ENCODE measurements around the gene ARHGAP15. TPM values are rescaled to one million over a fixed set of nuclear protein-coding genes. Genes with fewer than 3 reads are reported as not detected.

Gene ARHGAP15
- total RNA-seq, 1 donor from 2014 or later = 0.51 TPM

DNA sequence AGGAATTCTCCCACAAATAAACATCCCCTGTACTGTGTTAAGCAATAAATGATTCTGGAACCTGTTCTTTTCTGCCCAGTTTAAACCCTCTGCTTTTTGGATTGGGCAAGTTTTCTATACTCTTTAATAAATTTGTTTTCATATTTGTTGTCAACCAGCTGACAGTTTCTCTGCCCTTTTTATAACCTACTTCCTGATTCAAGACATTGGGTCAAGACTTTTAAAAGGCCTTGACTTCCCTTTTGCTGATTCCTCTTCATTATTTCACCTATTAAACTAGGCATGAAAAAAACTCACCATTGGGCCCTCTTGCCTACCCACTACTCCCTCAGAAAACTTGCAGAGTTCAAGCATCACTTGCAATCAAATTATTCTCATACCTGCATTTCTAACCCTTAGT lies 459.5 kb downstream of the ARHGAP15 start:
- Mint-ChIP-seq H3K27ac (no peak overlapping the region), H3K9me3 (peaks cover 24% of the 10 kb centered on the region), H3K36me3 (peaks cover 6% of the 10 kb centered on the region), H3K4me1 (no peaks in the 10 kb centered on the region), H3K4me3 (no peak overlapping the region), H3K27me3 (ENCODE audit: low read depth) (no peaks in the 10 kb centered on the region)
- no peak for TF ChIP-seq CTCF (IDR thresholded peaks at IDR 0.05; ENCODE audit: unreplicated experiment)
- DNase-seq (ENCODE audit: low spot score in 2 of 2, unreplicated experiment in 2 of 2) = no peak

- Mint-ChIP-seq H3K27me3 (ENCODE audit: low read depth) (no peaks in the 10 kb centered on the region), H3K4me3 (no peak overlapping the region), H3K36me3 (no peaks in the 10 kb centered on the region), H3K27ac (no peak overlapping the region), H3K4me1 (peaks cover 6% of the 10 kb centered on the region), H3K9me3 (peaks cover 10% of the 10 kb centered on the region)
- no peak for DNase-seq (ENCODE audit: low spot score in 2 of 2, unreplicated experiment in 2 of 2)
- TF ChIP-seq CTCF (IDR thresholded peaks at IDR 0.05; ENCODE audit: unreplicated experiment) = no peak
Measured at GRCh38 chr2:143594161-143594560, 464.9 kb downstream of the ARHGAP15 start.

GRCh38 chr2:143594745-143595144 lies 465.5 kb downstream of the ARHGAP15 start:
- Mint-ChIP-seq H3K9me3 (peaks cover 10% of the 10 kb centered on the region), H3K36me3 (no peaks in the 10 kb centered on the region), H3K27me3 (ENCODE audit: low read depth) (no peaks in the 10 kb centered on the region), H3K27ac (no peak overlapping the region), H3K4me3 (no peak overlapping the region), H3K4me1 (peaks cover 7% of the 10 kb centered on the region)
- DNase-seq (ENCODE audit: low spot score in 2 of 2, unreplicated experiment in 2 of 2) = no peak
- no peak for TF ChIP-seq CTCF (IDR thresholded peaks at IDR 0.05; ENCODE audit: unreplicated experiment)

GRCh38 chr2:143600116-143600515 lies 470.9 kb downstream of the ARHGAP15 start:
- peaks cover 49% of the 10 kb centered on the region for H3K4me1 Mint-ChIP-seq
- H3K27me3 Mint-ChIP-seq (ENCODE audit: low read depth) = no peaks in the 10 kb centered on the region
- no peak for TF ChIP-seq CTCF (IDR thresholded peaks at IDR 0.05; ENCODE audit: unreplicated experiment)
- H3K4me3 Mint-ChIP-seq = no peak overlapping the region
- DNase-seq (ENCODE audit: low spot score in 2 of 2, unreplicated experiment in 2 of 2) = no peak
- H3K36me3 Mint-ChIP-seq = no peaks in the 10 kb centered on the region
- H3K9me3 Mint-ChIP-seq = peaks cover 5% of the 10 kb centered on the region
- no peak overlapping the region for H3K27ac Mint-ChIP-seq

DNA sequence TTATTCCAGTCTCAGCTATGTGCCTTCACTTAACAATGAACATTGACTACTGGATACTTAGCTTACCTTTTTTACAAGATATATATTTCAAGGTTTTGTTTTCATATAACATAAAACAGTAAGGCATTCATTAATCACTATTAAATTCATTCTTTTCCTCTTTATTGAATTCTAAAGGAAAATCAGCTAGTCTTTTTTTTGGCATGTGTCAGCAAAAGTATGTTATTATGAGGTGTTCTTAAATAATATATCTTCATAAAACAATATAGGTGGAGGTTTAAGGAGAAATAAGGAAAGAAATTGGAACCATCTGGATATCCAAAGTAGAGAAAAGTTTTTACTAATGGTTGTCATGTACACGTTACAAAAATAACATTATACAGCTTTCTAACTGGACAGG lies 472.6 kb downstream of the ARHGAP15 start:
- Mint-ChIP-seq H3K4me3 (no peak overlapping the region), H3K27ac (peak overlapping the region; percentile 87), H3K4me1 (peaks cover 56% of the 10 kb centered on the region), H3K36me3 (no peaks in the 10 kb centered on the region), H3K9me3 (no peaks in the 10 kb centered on the region), H3K27me3 (ENCODE audit: low read depth) (no peaks in the 10 kb centered on the region)
- TF ChIP-seq CTCF (IDR thresholded peaks at IDR 0.05; ENCODE audit: unreplicated experiment) = no peak
- no peak for DNase-seq (ENCODE audit: low spot score in 2 of 2, unreplicated experiment in 2 of 2)

DNA sequence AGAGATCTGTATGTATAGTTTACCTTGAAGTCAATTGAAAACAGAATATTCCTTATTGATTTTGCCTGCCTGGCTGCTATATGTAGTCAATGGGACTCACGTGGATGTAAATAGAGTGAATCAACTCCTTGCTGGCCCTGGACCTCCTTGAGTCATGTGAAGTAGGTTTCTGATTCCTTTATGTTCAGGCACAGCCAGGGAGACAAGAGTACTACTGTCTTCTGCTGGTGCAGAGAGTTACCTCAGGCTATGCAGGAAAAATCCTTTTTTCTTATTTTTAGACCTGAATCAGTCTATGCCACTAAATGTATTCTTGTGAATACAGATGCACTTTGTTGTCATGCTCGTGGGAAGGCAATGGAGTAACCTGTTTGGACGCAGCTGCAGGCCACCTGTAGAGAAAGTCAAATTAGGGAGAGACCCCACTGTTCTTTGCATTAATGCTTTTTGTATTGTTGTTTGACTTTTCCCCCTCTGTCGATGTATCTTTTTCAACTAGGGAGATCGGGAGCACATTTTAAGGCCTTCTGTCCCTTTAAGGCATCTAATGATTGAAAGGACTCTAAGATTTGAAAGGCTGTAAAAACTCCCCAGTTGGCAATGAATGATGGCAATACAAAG lies 473.9 kb downstream of the ARHGAP15 start:
- no peak for TF ChIP-seq CTCF (IDR thresholded peaks at IDR 0.05; ENCODE audit: unreplicated experiment)
- no peak for DNase-seq (ENCODE audit: low spot score in 2 of 2, unreplicated experiment in 2 of 2)
- Mint-ChIP-seq H3K4me3 (no peak overlapping the region), H3K9me3 (no peaks in the 10 kb centered on the region), H3K36me3 (no peaks in the 10 kb centered on the region), H3K27ac (peak overlapping the region; percentile 63), H3K27me3 (ENCODE audit: low read depth) (no peaks in the 10 kb centered on the region), H3K4me1 (peaks cover 69% of the 10 kb centered on the region)

Data from mesothelial cell of epicardium (in vitro differentiated cells).